NCI-H187 treated with DMSO at 0.1 percent for 48 hours (cell line): ENCODE data around the gene PGAM4.
"Not testable (repeated sequence)": the region's sequence is repeated elsewhere in the genome, so short reads cannot be mapped to it uniquely, and the experiment has no call there.

Experiments used
- DNase-seq: peaks from one replicate; lab custom pipeline; 2025; lab: John Stamatoyannopoulos, UW

Gene PGAM4

DNA sequence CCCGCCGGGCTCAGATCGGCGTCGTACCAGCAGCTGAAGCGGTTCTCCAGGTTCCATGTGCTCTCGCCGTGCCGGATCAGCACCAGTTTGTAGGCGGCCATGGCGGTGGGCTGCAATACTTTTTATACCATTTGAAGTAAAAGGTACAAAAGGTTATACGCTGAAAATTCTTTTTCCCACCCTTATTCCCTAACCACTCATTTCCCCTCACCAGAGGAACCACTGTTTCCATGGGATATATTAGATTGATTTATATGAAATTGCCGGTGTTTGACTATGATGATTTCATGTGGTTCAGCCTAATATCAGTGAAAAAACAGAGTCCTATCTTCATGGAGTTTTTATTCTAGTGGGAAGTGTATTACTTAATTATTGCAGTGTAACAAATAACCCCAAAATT lies at the start of gene PGAM4:
PGAM4 (minus strand) TSS at position 101 of the 400 bp plus-strand sequence; CDS start at position 101, 0 bp downstream.
- DNase-seq = no peak

- DNase-seq = no peak
Measured at GRCh38 chrX:78011846-78012245, 42.4 kb upstream of the PGAM4 start.

DNA sequence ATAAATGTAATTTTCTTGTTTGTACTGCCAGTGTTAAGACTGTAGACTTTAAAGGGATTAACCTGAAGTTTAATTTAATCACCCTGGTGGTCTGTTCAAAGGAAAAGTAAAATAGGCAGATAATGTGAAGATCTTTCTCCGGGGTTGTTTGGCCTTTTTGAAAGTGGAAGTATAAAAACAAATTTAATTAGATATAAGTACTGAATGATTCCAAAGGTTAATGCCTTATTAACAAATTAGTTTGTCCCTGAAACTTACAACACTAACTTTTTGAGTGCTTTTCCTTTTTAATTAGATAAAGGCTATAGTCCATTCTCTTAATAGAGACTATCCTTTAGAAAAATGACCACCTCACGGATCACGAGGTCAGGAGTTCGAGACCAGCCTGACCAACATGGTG lies 10.4 kb upstream of the PGAM4 start:
- no peak for DNase-seq

- DNase-seq = no peak
Measured at GRCh38 chrX:77977518-77977917, 8.1 kb upstream of the PGAM4 start.

DNA sequence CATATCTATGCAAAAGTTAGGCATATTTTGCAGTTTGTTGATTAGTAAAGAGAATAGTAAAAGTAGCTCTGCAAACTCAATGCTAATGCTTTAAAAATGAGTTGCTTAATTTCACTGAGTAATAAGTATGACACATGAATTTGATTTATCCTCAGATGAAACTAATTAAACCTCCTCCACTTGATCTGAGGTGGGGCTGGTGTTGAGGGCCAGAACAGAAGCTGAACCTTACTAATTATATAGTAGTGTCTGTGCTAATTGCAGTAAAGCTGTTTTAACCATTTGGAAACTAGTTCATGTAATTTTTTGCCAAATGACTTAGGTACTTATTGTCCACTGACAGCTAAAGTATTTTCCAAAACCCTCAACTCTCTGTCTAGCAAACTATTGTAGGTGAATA lies 7.7 kb upstream of the PGAM4 start:
- no peak for DNase-seq

GRCh38 chrX:77975755-77976154 lies 6.3 kb upstream of the PGAM4 start:
- DNase-seq = no peak

GRCh38 chrX:77967631-77968030 lies 1.8 kb downstream of the PGAM4 start:
- DNase-seq = no peak

DNA sequence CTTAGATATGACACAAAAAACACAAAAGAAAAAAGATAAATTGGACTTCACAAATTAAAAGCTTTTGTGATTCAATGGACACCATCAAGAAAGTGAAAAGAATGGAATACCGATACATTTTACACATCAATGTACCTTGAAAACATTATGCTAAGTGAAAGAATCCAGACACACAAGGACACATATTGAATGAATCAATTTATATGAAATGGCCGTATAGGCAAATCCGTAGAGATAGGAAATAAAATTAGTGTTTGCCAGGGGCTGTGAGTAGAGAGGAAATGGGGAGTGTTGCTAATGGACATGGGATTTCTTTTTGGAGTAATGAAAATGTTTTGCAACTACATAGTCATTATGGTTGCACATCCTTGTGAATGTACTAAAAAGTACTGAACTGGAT lies 3.1 kb downstream of the PGAM4 start:
- DNase-seq = no peak

- no peak for DNase-seq
Measured at GRCh38 chrX:77962068-77962902, 7.2 kb downstream of the PGAM4 start.

DNA sequence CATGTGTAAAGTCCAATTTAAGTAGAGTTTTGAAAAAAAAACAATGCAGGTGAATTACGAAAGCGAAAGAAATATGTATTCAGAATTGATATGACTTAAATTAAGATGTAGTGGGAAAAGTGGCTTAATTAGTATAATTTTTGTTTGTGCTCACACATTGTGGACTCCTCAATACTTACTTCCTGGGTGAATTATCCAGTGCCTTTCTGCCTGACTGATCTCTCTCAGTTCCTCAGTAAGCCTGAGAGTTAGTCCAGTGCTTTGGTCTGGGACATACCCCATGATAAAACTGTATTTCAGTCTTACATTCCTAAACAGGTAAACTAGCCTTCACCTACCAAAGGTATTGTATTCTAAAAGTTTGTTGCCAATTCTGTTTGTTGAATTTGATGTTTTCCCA lies 8.4 kb downstream of the PGAM4 start:
- DNase-seq = no peak

DNA sequence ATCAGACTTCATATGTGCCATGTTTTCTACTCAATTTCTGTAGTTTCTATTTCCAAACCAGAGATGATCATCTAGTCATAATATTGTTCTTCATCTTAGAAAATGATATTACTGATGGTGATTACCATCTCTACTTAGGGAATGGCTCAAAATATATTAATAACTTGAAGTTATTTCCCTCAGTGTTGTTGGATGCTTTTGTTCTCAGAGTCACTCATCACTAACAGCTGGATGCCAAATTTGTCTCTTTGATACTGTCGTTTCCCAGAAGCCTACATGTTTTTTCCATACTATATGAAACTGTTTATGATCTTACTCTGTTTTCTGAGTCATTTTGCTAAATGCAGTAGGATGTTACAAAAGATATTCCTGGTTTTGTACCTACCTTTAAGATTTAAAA lies 8.9 kb downstream of the PGAM4 start:
- no peak for DNase-seq

GRCh38 chrX:77953708-77954107 lies 15.7 kb downstream of the PGAM4 start:
- DNase-seq = no peak

DNA sequence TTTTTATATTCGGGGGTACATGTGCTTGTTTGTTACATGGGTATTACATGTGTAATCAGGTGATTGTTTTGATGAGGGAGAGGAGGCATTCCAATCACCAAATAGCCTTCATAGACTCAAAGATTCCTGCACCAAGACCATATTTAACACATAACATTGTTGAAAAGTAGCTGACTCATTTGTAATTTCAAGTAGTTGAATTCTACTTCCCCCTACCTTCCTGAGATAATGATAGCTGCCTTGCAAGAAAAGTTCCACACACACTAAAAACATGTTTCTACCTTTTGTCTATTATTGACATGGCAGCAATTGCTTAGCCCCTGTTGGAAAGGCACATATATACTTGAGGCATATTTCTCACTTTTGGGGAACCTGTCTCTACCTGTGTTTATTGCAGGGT lies 16.1 kb downstream of the PGAM4 start:
- no peak for DNase-seq

GRCh38 chrX:77952173-77952572 lies 17.3 kb downstream of the PGAM4 start:
- DNase-seq = no peak

DNA sequence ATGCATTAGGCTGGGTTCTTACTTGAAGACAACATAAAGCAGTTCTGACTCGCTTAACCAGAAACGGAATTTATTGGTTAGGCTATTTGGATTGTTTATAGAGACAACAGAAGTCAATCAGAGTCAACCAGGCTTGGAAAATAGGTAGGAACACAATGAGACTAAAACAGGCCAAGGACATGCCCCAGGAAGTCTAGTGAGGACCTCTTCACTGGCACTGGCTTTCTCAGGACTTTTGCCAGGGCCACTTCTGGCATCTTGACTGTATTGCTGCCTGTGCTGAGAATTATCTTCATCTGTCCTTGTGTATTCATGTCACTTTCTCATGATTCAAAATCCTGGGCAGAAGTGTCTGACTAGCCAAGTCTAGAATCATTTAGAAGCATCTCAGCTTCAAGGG lies 19.6 kb downstream of the PGAM4 start:
- DNase-seq = no peak

DNA sequence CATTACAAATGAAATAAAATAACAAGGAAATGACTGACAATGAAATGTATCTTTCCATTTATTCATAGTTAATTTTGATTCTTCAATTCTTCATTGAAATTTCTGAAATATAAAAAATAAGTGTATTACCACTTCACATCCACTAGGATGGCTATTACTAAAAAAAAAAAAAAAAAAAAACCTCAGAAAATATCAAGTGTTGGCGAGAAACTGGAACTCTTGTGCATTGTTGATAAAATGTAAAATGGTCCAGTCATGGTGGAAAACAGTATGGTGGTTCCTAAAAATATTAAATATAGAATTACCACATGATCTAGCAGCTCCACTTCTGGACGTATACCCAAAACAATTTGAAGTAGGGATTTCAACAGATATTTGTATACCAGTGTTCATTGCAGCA lies 22.9 kb downstream of the PGAM4 start:
- no peak for DNase-seq

DNA sequence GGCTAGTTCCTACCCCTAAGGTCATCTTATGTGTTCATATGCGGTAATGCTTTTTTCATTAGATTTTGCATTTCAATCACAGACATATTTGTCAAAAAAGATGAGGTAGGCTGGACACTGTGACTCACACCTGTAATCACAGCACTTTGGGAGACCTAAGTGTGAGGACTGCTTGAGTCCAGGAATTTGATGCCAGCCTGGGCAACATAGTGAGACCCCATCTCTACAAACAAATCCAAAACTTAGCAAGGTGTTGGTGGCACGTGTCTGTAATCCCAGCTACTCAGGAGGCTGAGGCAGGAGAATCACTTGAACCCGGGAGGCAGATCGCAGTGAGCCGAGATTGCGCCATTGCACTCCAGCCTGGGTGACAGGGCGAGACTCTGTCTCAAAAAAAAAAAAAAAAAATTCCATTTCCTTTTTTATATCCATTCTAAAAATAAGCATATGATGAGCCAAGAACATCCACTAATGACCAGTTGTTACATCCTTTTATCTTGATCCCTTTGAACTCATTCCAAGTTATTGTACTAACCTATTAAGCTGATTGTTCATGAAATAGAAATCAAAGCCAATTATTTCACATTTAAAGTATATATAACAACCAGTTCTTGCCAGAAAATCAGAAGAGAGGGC lies 23.4 kb downstream of the PGAM4 start:
- no peak for DNase-seq

DNA sequence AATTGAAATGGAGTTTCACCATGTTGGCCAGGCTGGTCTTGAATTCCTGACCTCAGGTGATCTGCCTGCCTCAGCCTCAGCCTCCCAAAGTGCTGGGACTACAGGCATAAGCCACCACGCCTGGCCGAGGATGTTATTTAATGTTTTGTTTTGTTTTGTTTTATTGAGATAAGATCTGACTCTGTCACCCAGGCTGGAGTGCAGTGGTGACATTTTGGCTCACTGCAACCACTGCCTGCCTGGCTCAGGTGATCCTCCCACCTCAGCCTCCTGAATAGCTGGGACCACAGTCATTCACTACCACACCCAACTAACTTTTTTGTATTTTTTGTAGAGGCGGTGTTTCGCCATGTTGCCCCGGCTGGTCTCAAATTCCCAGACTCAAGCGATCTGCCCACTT lies 24.4 kb downstream of the PGAM4 start:
- DNase-seq = not testable (repeated sequence)

DNA sequence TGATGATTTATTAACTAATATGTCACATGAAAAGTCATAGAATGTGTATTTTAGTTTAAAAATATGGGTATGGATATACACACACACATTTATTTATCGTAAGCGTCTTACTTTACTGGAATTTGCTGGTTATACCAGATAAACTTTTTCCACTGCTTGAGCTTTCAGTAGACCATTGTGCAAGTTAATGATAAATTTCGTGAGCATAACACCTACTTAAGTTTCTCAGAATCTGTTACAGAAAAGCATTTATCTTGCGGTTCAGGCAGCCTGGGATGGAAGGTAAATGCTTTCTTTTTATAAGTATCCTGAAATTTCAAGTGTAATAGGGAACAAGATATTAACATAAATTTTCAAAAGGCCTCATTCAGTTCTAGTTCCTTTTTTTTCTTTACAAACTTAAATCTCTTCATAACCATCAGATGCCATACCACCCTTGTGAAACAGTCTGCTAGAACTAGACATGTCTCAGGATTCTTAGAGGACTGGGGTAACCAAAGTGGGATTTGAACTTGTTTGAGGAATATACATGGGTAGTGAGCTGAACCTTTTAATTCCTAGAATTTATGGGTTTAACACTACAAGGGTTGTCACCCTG lies 31.3 kb downstream of the PGAM4 start:
- DNase-seq = no peak

- DNase-seq = no peak
Measured at GRCh38 chrX:77937291-77937690, 32.1 kb downstream of the PGAM4 start.

GRCh38 chrX:77936299-77936698 lies 33.1 kb downstream of the PGAM4 start:
- DNase-seq = no peak

GRCh38 chrX:77935886-77936285 lies 33.6 kb downstream of the PGAM4 start:
- DNase-seq = no peak

- DNase-seq = no peak
Measured at GRCh38 chrX:77930581-77930980, 38.9 kb downstream of the PGAM4 start.
